Naive thymus-derived CD8-positive, alpha-beta T cell (primary cell): ENCODE results near the gene SMG5. TPM values are rescaled to one million over a fixed set of nuclear protein-coding genes. Genes with fewer than 3 reads are reported as not detected.
A peak's percentile ranks its signal among the peaks of the same experiment; 100 is the strongest.

Experiments used
- ATAC-seq, 2 donors: fragments of 150-1000 bp; cut with Tn5 transposase in 1 of 2; sonication (Bioruptor Pico), chemical (Tn5 transposase) in 1 of 2; 1 replicate in 1 of 2; 2 replicates in 1 of 2; pipeline ENCODE4 v1.10.0; 2021; ENCODE audit warnings: mild to moderate bottlenecking in 2 of 2, moderate library complexity in 2 of 2
- POLR2A ChIA-PET: fragments of 350-600 bp; sonication (Branson Sonifier 250); formaldehyde crosslinking; loops from one replicate; lab custom pipeline; 2021; ENCODE audit warnings: antibody characterized with exemption; lab: Charles Lee
- DNase-seq, 10 donors: peaks; one replicate each; pipeline versions ENCODE4 v3.0.0 to v3.0.0-alpha.2; 2020 to 2022
- H3K27ac Mint-ChIP-seq, 10 donors: one replicate each; pipeline ENCODE4 v1.8.0; 2020 to 2022; ENCODE audit warnings: mild to moderate bottlenecking in 10 of 10, mixed read lengths in 10 of 10, moderate library complexity in 4 of 10, inconsistent platforms in 1 of 10
- H3K27me3 Mint-ChIP-seq, 5 donors: one replicate each; pipeline ENCODE4 v1.8.0; 2021 to 2022; ENCODE audit warnings: mixed read lengths in 5 of 5
- H3K36me3 Mint-ChIP-seq, 3 donors: one replicate each; pipeline ENCODE4 v1.8.0; 2020 to 2022; ENCODE audit warnings: mixed read lengths in 3 of 3, mild to moderate bottlenecking in 2 of 3, inconsistent platforms in 1 of 3
- H3K4me1 Mint-ChIP-seq, 4 donors: one replicate each; pipeline ENCODE4 v1.8.0; 2021 to 2022; ENCODE audit warnings: mixed read lengths in 4 of 4
- H3K4me3 Mint-ChIP-seq, 10 donors: one replicate each; pipeline ENCODE4 v1.8.0; 2020 to 2022; ENCODE audit warnings: mild to moderate bottlenecking in 10 of 10, mixed read lengths in 10 of 10, moderate library complexity in 6 of 10, inconsistent platforms in 1 of 10
- H3K9me3 Mint-ChIP-seq, 9 donors: one replicate each; pipeline ENCODE4 v1.8.0; 2020 to 2022; ENCODE audit warnings: mixed read lengths in 9 of 9, mild to moderate bottlenecking in 3 of 9, inconsistent platforms in 1 of 9, moderate library complexity in 1 of 9
- polyA plus RNA-seq, 3 donors: library from polyadenylated mRNA; unstranded; fragments of 300-500 nt; fragmentation: Illumina TruSeq; gene quantifications; one replicate each; pipeline ENCODE4 v1.2.3, GENCODE V29; 2021
- total RNA-seq, 8 experiments: library from RNA in 2 of 8; stranded (reverse) in 2 of 8; gene quantifications; one replicate each; pipeline ENCODE4 v1.2.3 and lab custom pipeline; 2021 to 2026

The SMG5 gene
- total and polyA plus RNA-seq, 5 experiments from 2014 or later = 9.5 to 68.9 (median 28.4) TPM

- POLR2A ChIA-PET = interaction anchor here (0.5 to 0.6 kb wide), 2 partner anchors 132 to 947 kb away, joined by 3 to 4 read pairs; no protein-coding TSS in a partner anchor
- H3K27ac Mint-ChIP-seq = peak overlapping the region in 3 of 10 donors; percentile 12 to 50 (median 25)
Observed at GRCh38 chr1:156279837-156280236, 2.8 kb downstream of the SMG5 start.

DNA sequence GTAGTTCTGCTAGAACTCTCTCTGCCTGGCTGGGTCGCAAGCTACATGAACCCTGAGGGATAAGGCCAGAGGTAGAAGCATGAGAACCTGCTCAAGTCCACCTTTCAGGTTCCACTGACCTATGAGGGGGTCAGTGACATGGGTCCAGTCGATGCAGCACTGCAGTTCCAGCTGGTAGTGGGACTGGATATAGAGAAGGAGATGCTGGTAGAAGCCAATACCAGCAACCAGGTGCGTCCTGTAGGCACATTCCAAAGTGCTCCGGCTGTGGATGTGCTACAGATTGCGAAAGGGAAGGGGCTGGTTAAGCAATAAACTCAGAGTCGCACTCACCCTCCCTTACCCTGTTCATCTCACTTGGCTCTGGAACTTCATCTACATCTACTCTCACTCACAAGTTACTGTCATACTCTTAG, 5.7 kb downstream of the SMG5 start:
- ATAC-seq = no peak
- Mint-ChIP-seq H3K36me3 (peaks cover 0 to 69% (median 23%) of the 10 kb centered on the region in 3 donors), H3K9me3 (no peaks in the 10 kb centered on the region), H3K4me3 (no peak overlapping the region), H3K27me3 (no peaks in the 10 kb centered on the region), H3K4me1 (peaks cover 10 to 34% (median 21%) of the 10 kb centered on the region in 4 donors), H3K27ac (no peak overlapping the region)
- DNase-seq = peak in 1 of 10 donors; percentile 10
- POLR2A ChIA-PET = interaction anchor here (1.0 kb wide), 1 partner anchor 10 kb away, joined by 6 read pairs; no protein-coding TSS in a partner anchor

More at GRCh38 chr1:156279837-156280236, 2.8 kb downstream of the SMG5 start:
- H3K36me3 Mint-ChIP-seq = peaks cover 0 to 41% (median 8%) of the 10 kb centered on the region in 3 donors
- H3K27me3 Mint-ChIP-seq = no peaks in the 10 kb centered on the region
- peak overlapping the region in 4 of 10 donors; percentile 1 to 51 (median 30) for H3K4me3 Mint-ChIP-seq
- H3K4me1 Mint-ChIP-seq = peaks cover 26 to 56% (median 47%) of the 10 kb centered on the region in 4 donors
- DNase-seq (no peak), ATAC-seq (no peak)
- H3K9me3 Mint-ChIP-seq = no peaks in the 10 kb centered on the region

DNA sequence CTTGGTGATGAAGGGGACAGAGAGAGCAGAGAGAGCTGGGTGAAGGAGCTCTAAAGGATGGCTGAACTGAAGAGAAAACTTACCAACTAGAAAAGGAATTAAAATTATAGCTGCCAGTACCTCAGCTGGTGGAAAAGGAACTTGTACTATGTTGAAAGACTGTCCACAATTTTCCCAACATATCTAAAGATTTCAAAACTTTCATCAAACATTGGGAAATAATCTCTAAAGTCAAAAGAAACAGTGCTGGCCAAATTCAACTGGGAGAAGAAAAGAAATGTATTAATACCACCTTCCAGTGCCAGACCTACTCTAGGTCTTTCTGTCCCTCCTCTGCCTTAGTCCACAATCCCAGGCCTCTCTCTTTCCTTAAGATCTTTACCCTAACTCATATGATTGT, 6.1 kb downstream of the SMG5 start:
- peaks cover 0 to 74% (median 23%) of the 10 kb centered on the region in 3 donors for H3K36me3 Mint-ChIP-seq
- POLR2A ChIA-PET = interaction anchor here (1.0 kb wide), 1 partner anchor 11 kb away, joined by 6 read pairs; no protein-coding TSS in a partner anchor

DNA sequence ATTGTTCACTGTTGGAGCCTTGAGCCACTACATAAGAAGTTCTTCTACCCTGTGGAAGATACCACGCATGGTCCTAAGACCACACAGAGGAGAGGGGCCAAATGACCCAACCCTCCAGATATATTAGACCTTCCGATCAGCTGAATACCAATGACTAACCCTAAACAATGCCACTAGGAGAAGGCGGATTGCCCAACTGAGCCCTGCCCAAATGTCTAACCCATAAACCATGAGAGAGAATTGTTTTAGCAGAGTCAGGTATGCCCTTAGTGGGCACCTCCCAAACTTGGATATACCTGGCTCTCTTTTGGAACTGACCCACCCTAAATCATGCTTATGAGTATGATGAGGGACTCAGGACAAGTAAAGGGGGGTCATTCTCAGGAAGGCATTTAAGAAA, 12.3 kb downstream of the SMG5 start:
- peaks cover 0 to 97% (median 45%) of the 10 kb centered on the region in 3 donors for H3K36me3 Mint-ChIP-seq

More for the DNA sequence above, 6.1 kb downstream of the SMG5 start:
- no peak for DNase-seq
- no peak for ATAC-seq
- H3K27me3 Mint-ChIP-seq = no peaks in the 10 kb centered on the region
- H3K9me3 Mint-ChIP-seq = no peaks in the 10 kb centered on the region
- no peak overlapping the region for H3K27ac Mint-ChIP-seq
- H3K4me3 Mint-ChIP-seq = no peak overlapping the region
- H3K4me1 Mint-ChIP-seq = peaks cover 8 to 29% (median 17%) of the 10 kb centered on the region in 4 donors

GRCh38 chr1:156268336-156268735, 14.3 kb downstream of the SMG5 start:
- DNase-seq = no peak
- no peaks in the 10 kb centered on the region for H3K9me3 Mint-ChIP-seq
- POLR2A ChIA-PET = interaction anchor here (0.7 kb wide), 1 partner anchor 11 kb away, joined by 3 read pairs; no protein-coding TSS in a partner anchor

More for the DNA sequence above, 12.3 kb downstream of the SMG5 start:
- DNase-seq (peak in 1 of 10 donors; percentile 9), ATAC-seq (no peak)
- Mint-ChIP-seq H3K9me3 (no peaks in the 10 kb centered on the region), H3K4me3 (no peak overlapping the region), H3K4me1 (peaks cover 0 to 5% (median 0%) of the 10 kb centered on the region in 4 donors), H3K27me3 (no peaks in the 10 kb centered on the region), H3K27ac (peak overlapping the region in 1 of 10 donors; percentile 47)
- POLR2A ChIA-PET = no interaction called here

GRCh38 chr1:156266051-156266450, 16.6 kb downstream of the SMG5 start:
- Mint-ChIP-seq H3K36me3 (peaks cover 0 to 96% (median 38%) of the 10 kb centered on the region in 3 donors), H3K27me3 (no peaks in the 10 kb centered on the region), H3K4me1 (peaks cover 0 to 11% (median 1%) of the 10 kb centered on the region in 4 donors), H3K4me3 (no peak overlapping the region), H3K27ac (no peak overlapping the region), H3K9me3 (no peaks in the 10 kb centered on the region)
- ATAC-seq (no peak), DNase-seq (no peak)
- POLR2A ChIA-PET = no interaction called here

More at GRCh38 chr1:156268336-156268735, 14.3 kb downstream of the SMG5 start:
- Mint-ChIP-seq H3K36me3 (peaks cover 0 to 96% (median 41%) of the 10 kb centered on the region in 3 donors), H3K4me3 (no peak overlapping the region), H3K27ac (peak overlapping the region in 1 of 10 donors; percentile 34), H3K4me1 (peaks cover 0 to 9% (median 0%) of the 10 kb centered on the region in 4 donors), H3K27me3 (no peaks in the 10 kb centered on the region)
- no peak for ATAC-seq

GRCh38 chr1:156263288-156263655, 19.4 kb downstream of the SMG5 start:
- DNase-seq = peak in 1 of 10 donors; percentile 8
- POLR2A ChIA-PET = interaction anchor here (0.7 kb wide), 1 partner anchor 10 kb away, joined by 3 read pairs; no protein-coding TSS in a partner anchor
- Mint-ChIP-seq H3K27me3 (no peaks in the 10 kb centered on the region), H3K36me3 (peaks cover 8 to 99% (median 39%) of the 10 kb centered on the region in 3 donors), H3K4me1 (peaks cover 0 to 14% (median 3%) of the 10 kb centered on the region in 4 donors), H3K4me3 (no peak overlapping the region), H3K9me3 (no peaks in the 10 kb centered on the region), H3K27ac (no peak overlapping the region)
- no peak for ATAC-seq

GRCh38 chr1:156262461-156263287, 20.0 kb downstream of the SMG5 start:
- H3K9me3 Mint-ChIP-seq = no peaks in the 10 kb centered on the region
- ATAC-seq = no peak
- POLR2A ChIA-PET = interaction anchor here (0.6 to 0.7 kb wide), 2 partner anchors 10 to 1699 kb away, joined by 3 read pairs; no protein-coding TSS in a partner anchor

DNA sequence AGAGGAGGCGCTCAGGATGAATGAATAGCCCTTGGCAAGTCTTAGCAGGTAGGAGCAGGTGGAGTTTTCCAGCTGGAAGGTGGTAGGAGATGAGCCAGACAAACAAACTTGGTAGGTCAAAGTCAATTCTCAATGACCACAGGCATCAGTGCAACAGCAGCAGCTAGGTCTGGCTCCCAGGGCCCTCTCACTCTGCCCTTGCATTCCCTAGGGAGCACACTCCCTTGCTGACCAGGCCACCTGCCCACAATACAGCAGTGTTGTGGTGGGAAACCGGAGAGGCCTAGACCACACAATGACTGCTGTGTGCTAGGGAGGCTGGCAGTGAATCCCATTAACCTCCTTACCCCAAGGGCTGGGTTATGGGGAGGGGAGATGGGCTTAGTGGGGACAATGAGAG, 21.7 kb downstream of the SMG5 start:
- no peaks in the 10 kb centered on the region for H3K27me3 Mint-ChIP-seq
- ATAC-seq = no peak
- no peak overlapping the region for H3K4me3 Mint-ChIP-seq
- H3K27ac Mint-ChIP-seq = peak overlapping the region in 5 of 10 donors; percentile 5 to 55 (median 47)
- POLR2A ChIA-PET = interaction anchor here (0.9 kb wide), 1 partner anchor 10 kb away, joined by 3 read pairs; no protein-coding TSS in a partner anchor
- DNase-seq = peak in 1 of 10 donors; percentile 46
- peaks cover 8 to 98% (median 23%) of the 10 kb centered on the region in 3 donors for H3K36me3 Mint-ChIP-seq
- peaks cover 6 to 14% (median 10%) of the 10 kb centered on the region in 4 donors for H3K4me1 Mint-ChIP-seq
- no peaks in the 10 kb centered on the region for H3K9me3 Mint-ChIP-seq

More at GRCh38 chr1:156262461-156263287, 20.0 kb downstream of the SMG5 start:
- Mint-ChIP-seq H3K4me1 (peaks cover 2 to 14% (median 8%) of the 10 kb centered on the region in 4 donors), H3K27me3 (no peaks in the 10 kb centered on the region), H3K36me3 (peaks cover 8 to 99% (median 35%) of the 10 kb centered on the region in 3 donors), H3K27ac (peak overlapping the region in 3 of 10 donors; percentile 8 to 75 (median 41)), H3K4me3 (no peak overlapping the region)
- DNase-seq = peak in 1 of 10 donors; percentile 34

DNA sequence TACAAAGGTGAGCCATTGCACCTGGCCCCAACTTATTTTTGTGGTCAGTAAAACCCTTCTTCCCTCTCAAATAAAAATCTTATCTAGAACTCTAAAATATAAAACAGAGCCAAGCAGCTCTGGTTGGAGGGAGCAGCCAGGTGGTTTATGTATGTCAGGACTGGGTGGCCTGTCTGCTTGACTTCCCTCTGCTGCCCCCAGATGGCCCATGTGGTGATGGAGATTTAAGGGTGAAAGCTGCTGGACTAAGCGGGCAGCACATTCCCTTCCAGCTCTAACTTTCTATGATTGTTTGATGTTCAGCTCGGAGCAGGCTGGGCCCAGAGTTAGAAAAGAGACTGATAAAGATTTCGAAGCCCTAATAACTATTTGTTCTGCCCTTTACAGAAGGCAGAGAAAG, 22.8 kb downstream of the SMG5 start:
- peak in 1 of 10 donors; percentile 8 for DNase-seq
- POLR2A ChIA-PET = interaction anchor here (0.9 kb wide), 1 partner anchor 9 kb away, joined by 3 read pairs; no protein-coding TSS in a partner anchor
- Mint-ChIP-seq H3K27me3 (no peaks in the 10 kb centered on the region), H3K9me3 (no peaks in the 10 kb centered on the region), H3K27ac (peak overlapping the region in 1 of 10 donors; percentile 28), H3K4me1 (peaks cover 6 to 14% (median 9%) of the 10 kb centered on the region in 4 donors), H3K4me3 (no peak overlapping the region), H3K36me3 (peaks cover 8 to 90% (median 23%) of the 10 kb centered on the region in 3 donors)
- ATAC-seq = no peak

- ATAC-seq (no peak), DNase-seq (no peak)
- H3K9me3 Mint-ChIP-seq = no peaks in the 10 kb centered on the region
- no peak overlapping the region for H3K4me3 Mint-ChIP-seq
- H3K4me1 Mint-ChIP-seq = peaks cover 6 to 14% (median 9%) of the 10 kb centered on the region in 4 donors
- no peaks in the 10 kb centered on the region for H3K27me3 Mint-ChIP-seq
- POLR2A ChIA-PET = no interaction called here
- peaks cover 8 to 88% (median 18%) of the 10 kb centered on the region in 3 donors for H3K36me3 Mint-ChIP-seq
- H3K27ac Mint-ChIP-seq = no peak overlapping the region
Observed at GRCh38 chr1:156258859-156259258, 23.8 kb downstream of the SMG5 start.

DNA sequence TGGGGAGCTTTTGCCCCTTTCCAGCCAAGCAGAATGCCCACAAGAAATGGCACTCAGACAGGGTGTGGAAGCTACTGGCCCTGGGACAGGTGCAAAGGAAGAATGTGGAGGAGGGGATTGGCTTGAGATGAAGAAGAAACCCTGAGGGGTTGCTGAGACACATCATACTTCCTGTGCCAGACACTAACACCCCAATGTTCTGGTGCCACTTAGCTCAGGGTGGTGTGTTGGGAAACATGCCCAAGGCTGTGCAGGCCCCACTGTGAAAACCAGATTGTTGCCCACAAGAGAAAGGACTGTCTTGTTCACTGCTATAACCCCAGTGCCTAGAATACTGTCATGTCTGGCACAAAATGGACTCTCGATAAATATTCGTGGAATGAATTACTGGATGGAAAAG, 24.9 kb downstream of the SMG5 start:
- Mint-ChIP-seq H3K4me1 (peaks cover 6 to 14% (median 9%) of the 10 kb centered on the region in 4 donors), H3K9me3 (no peaks in the 10 kb centered on the region), H3K36me3 (peaks cover 8 to 88% (median 16%) of the 10 kb centered on the region in 3 donors), H3K4me3 (peak overlapping the region in 1 of 10 donors; percentile 26), H3K27me3 (no peaks in the 10 kb centered on the region), H3K27ac (peak overlapping the region in 6 of 10 donors; percentile 10 to 84 (median 62))
- no peak for ATAC-seq
- peak in 1 of 10 donors; percentile 10 for DNase-seq
- POLR2A ChIA-PET = interaction anchor here (0.8 kb wide), 1 partner anchor 11 kb away, joined by 3 read pairs; no protein-coding TSS in a partner anchor
